Activated effector memory CD4-positive, alpha-beta T cell treated with anti-CD3 and anti-CD28 coated beads, Interleukin-2, amount 50 U/mL, for 16 hours (primary cell): ENCODE measurements around the gene C16orf87.

Experiments
- DNase-seq: peaks from one replicate; pipeline ENCODE4 v3.0.0-alpha.2; 2020

C16orf87 gene

GRCh38 chr16:46753015-46753414 lies 78.0 kb downstream of the C16orf87 start:
- DNase-seq = no peak

- DNase-seq = no peak
Measured at GRCh38 chr16:46751381-46751780, 79.6 kb downstream of the C16orf87 start.

GRCh38 chr16:46748775-46749705 lies 81.9 kb downstream of the C16orf87 start:
- DNase-seq = no peak

GRCh38 chr16:46747777-46748651 lies 83.0 kb downstream of the C16orf87 start, which contains the start of gene MYLK3:
TSS of gene MYLK3 (minus strand) at chr16:46748344. CDS start at chr16:46748193, 151 bp downstream.
- no peak for DNase-seq

- DNase-seq = no peak
Measured at GRCh38 chr16:46746821-46747776, 83.9 kb downstream of the C16orf87 start.
